Lower leg skin (tissue), 4 donors: ENCODE results near the gene CAGE1. TPM values are rescaled to one million over a fixed set of nuclear protein-coding genes. Genes with fewer than 3 reads are reported as not detected.
"Not testable (repeated sequence)": the region's sequence is repeated elsewhere in the genome, so short reads cannot be mapped to it uniquely, and the experiment has no call there.

Experiments
- DNase-seq, 2 donors: peaks; one replicate each; pipeline ENCODE4 v3.0.0-alpha.2; 2019; ENCODE audit warnings: low spot score in 2 of 2
- H3K4me3 ChIP-seq: fragments of 200-600 bp; sonication (generic); 2 replicates; pipeline ENCODE4 v1.5.1; 2017; ENCODE audit warnings: mild to moderate bottlenecking, low read depth; ENCODE audit not compliant: poor library complexity, severe bottlenecking
- CTCF ChIP-seq, 3 donors: fragments of 450-650 bp; IDR thresholded peaks; one replicate each; pipeline ENCODE4 v1.5.1; 2016; ENCODE audit warnings: antibody characterized with exemption in 3 of 3, mild to moderate bottlenecking in 3 of 3, moderate library complexity in 2 of 3
- POLR2A ChIP-seq, 2 donors: fragments of 450-650 bp; IDR thresholded peaks; one replicate each; pipeline ENCODE4 v1.6.1; 2016 to 2017; ENCODE audit warnings: antibody characterized with exemption in 2 of 2, mild to moderate bottlenecking in 1 of 2, moderate library complexity in 1 of 2
- WGBS, 2 donors: methylation state at CpG; one replicate each; pipeline ENCODE4 v1.1.5; 2018; 5-methylcytosine and 5-hydroxymethylcytosine counted together
- intact Hi-C: fragments of 100-400 bp; cut with DNase I; formaldehyde crosslinking; loops from one replicate; pipeline ENCODE4 v1.15.0; 2023; ENCODE audit warnings: low total_unique reads
- total RNA-seq, 4 donors: library from RNA; depleted of rRNA; stranded (reverse); fragments of >200 nt; gene quantifications; one replicate each; pipeline ENCODE4 v1.1.0, GENCODE V29; 2016

The CAGE1 gene
- total RNA-seq, 4 donors from 2014 or later, result not detected

- no peak for TF ChIP-seq CTCF (IDR thresholded peaks at IDR 0.05)
- TF ChIP-seq POLR2A (IDR thresholded peaks at IDR 0.05), result no peak
- no peak for DNase-seq
- 87 to 89% methylated on average over 9 of the region's 9 CpGs for WGBS, 2 donors
- H3K4me3 ChIP-seq, result no peak overlapping the region
- intact Hi-C loops, result no loop called here
These were observed 72.0 kb downstream of the CAGE1 start for GRCh38 chr6:7317538-7317937.

GRCh38 chr6:7316658-7317533 lies 72.6 kb downstream of the CAGE1 start:
- no peak overlapping the region for H3K4me3 ChIP-seq
- DNase-seq, result no peak
- WGBS, 2 donors, result 96% methylated on average over 37 to 41 of the region's 41 CpGs
- TF ChIP-seq CTCF (IDR thresholded peaks at IDR 0.05) (no peak), POLR2A (IDR thresholded peaks at IDR 0.05) (no peak)
- intact Hi-C loops, result no loop called here

- intact Hi-C loops, result no loop called here
These were observed 73.6 kb downstream of the CAGE1 start for GRCh38 chr6:7315948-7316365.

GRCh38 chr6:7315087-7315947 lies 74.2 kb downstream of the CAGE1 start:
- intact Hi-C loops, DNase-seq, H3K4me3 ChIP-seq: not testable (repeated sequence)
- 87 to 90% methylated on average over 26 to 34 of the region's 34 CpGs for WGBS, 2 donors

More at GRCh38 chr6:7315948-7316365, 73.6 kb downstream of the CAGE1 start:
- no peak for DNase-seq
- 85 to 89% methylated on average over 6 of the region's 6 CpGs for WGBS, 2 donors
- no peak overlapping the region for H3K4me3 ChIP-seq
- TF ChIP-seq POLR2A (IDR thresholded peaks at IDR 0.05), result no peak
- no peak for TF ChIP-seq CTCF (IDR thresholded peaks at IDR 0.05)

- intact Hi-C loops, result no loop called here
- no peak for TF ChIP-seq POLR2A (IDR thresholded peaks at IDR 0.05)
- TF ChIP-seq CTCF (IDR thresholded peaks at IDR 0.05), result no peak
- no peak for DNase-seq
- WGBS, 2 donors, result 89 to 91% methylated on average over 7 of the region's 7 CpGs
- H3K4me3 ChIP-seq, result no peak overlapping the region
These were observed 75.1 kb downstream of the CAGE1 start for GRCh38 chr6:7314414-7314813.
